ENCODE measurements around the gene OLIG2. TPM values are rescaled to one million over a fixed set of nuclear protein-coding genes. Genes with fewer than 3 reads are reported as not detected.
A peak's percentile ranks its signal among the peaks of the same experiment; 100 is the strongest.

OLIG2 gene
- total RNA-seq, 3 donors from 2014 or later = not detected

GRCh38 chr21:33067457-33067856, 41.7 kb downstream of the OLIG2 start:
- Histone ChIP-seq H3K36me3 (no peaks in the 10 kb centered on the region), H3K4me1 (peaks cover 0 to 14% of the 10 kb centered on the region in 2 donors), H3K27me3 (peaks cover 12 to 80% of the 10 kb centered on the region in 2 donors), H3K4me3 (no peak overlapping the region), H3K9me3 (peaks cover 0 to 7% of the 10 kb centered on the region in 2 donors), H3K27ac (no peak overlapping the region)
- DNase-seq (ENCODE audit: low spot score in 2 of 2) = no peak
- TF ChIP-seq, protein P1, sequence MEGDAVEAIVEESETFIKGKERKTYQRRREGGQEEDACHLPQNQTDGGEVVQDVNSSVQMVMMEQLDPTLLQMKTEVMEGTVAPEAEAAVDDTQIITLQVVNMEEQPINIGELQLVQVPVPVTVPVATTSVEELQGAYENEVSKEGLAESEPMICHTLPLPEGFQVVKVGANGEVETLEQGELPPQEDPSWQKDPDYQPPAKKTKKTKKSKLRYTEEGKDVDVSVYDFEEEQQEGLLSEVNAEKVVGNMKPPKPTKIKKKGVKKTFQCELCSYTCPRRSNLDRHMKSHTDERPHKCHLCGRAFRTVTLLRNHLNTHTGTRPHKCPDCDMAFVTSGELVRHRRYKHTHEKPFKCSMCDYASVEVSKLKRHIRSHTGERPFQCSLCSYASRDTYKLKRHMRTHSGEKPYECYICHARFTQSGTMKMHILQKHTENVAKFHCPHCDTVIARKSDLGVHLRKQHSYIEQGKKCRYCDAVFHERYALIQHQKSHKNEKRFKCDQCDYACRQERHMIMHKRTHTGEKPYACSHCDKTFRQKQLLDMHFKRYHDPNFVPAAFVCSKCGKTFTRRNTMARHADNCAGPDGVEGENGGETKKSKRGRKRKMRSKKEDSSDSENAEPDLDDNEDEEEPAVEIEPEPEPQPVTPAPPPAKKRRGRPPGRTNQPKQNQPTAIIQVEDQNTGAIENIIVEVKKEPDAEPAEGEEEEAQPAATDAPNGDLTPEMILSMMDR (IDR thresholded peaks at IDR 0.05) = no peak
- TF ChIP-seq POLR2AphosphoS5 (IDR thresholded peaks at IDR 0.05) = no peak
- no peak for TF ChIP-seq POLR2A (IDR thresholded peaks at IDR 0.05)
- intact Hi-C loops (cut with DNase I; ENCODE audit: low total_unique reads) = no loop called here

DNA sequence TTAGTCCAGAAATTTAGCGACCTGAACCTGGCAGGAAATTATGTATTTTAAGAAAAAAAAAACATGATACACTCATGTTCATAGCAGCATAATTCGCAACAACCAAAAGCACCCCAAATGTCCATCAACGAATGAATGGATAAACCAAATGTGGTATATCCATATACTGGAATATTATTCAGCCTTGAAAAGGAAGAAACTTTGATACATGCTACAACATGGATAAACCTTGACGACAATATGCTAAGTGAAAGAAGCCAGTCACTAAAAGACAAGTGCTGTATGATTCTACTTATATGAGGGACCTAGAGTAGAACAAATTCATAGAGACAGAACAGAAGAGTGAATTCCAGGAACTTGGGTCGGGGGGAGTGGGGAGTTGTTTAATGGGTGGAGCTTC, 43.5 kb downstream of the OLIG2 start:
- Histone ChIP-seq H3K9me3 (peaks cover 0 to 7% of the 10 kb centered on the region in 2 donors), H3K27me3 (peaks cover 12 to 87% of the 10 kb centered on the region in 2 donors), H3K4me3 (peak overlapping the region in 1 of 3 donors; percentile 63), H3K36me3 (no peaks in the 10 kb centered on the region), H3K4me1 (peaks cover 0 to 14% of the 10 kb centered on the region in 2 donors), H3K27ac (no peak overlapping the region)
- TF ChIP-seq, protein P1 (IDR thresholded peaks at IDR 0.05) = no peak
- no peak for DNase-seq (ENCODE audit: low spot score in 2 of 2)
- intact Hi-C loops (cut with DNase I; ENCODE audit: low total_unique reads) = no loop called here

GRCh38 chr21:33069645-33069993, 43.9 kb downstream of the OLIG2 start:
- TF ChIP-seq POLR2A (IDR thresholded peaks at IDR 0.05) (no peak), POLR2AphosphoS5 (IDR thresholded peaks at IDR 0.05) (no peak)
- TF ChIP-seq, protein P1 (IDR thresholded peaks at IDR 0.05) = no peak
- DNase-seq (ENCODE audit: low spot score in 2 of 2) = no peak
- peaks cover 0 to 7% of the 10 kb centered on the region in 2 donors for H3K9me3 ChIP-seq
- H3K4me3 ChIP-seq = peak overlapping the region in 2 of 3 donors; percentile 47 to 63
- H3K27me3 ChIP-seq = peaks cover 12 to 87% of the 10 kb centered on the region in 2 donors
- no peak overlapping the region for H3K27ac ChIP-seq
- peaks cover 0 to 14% of the 10 kb centered on the region in 2 donors for H3K4me1 ChIP-seq
- intact Hi-C loops (cut with DNase I; ENCODE audit: low total_unique reads) = no loop called here
- H3K36me3 ChIP-seq = no peaks in the 10 kb centered on the region

DNA sequence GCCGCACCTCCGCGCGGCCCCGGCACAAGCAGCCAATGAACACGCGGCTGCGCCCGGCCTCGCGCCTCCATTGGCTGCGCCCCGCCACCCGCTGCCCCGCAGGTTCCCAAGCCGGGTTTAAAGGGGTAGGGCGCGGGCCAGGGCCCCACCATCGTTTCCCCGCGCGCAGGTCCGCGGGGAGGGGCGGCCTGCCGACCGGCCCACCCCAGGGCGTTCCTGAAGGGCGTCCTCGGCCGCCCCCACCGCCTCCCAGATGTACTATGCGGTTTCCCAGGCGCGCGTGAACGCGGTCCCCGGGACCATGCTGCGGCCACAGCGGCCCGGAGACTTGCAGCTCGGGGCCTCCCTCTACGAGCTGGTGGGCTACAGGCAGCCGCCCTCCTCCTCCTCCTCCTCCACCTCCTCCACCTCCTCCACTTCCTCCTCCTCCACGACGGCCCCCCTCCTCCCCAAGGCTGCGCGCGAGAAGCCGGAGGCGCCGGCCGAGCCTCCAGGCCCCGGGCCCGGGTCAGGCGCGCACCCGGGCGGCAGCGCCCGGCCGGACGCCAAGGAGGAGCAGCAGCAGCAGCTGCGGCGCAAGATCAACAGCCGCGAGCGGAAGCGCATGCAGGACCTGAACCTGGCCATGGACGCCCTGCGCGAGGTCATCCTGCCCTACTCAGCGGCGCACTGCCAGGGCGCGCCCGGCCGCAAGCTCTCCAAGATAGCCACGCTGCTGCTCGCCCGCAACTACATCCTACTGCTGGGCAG, 44.4 kb downstream of the OLIG2 start, which contains the start of gene OLIG1:
Gene OLIG1, plus strand, starts transcription at position 148 of the 750 bp plus-strand sequence. Its CDS starts 106 bp downstream, at position 254.
- H3K4me3 ChIP-seq = peak within 1 kb of the TSS; percentile 36 to 63 (median 47)
- H3K27me3 ChIP-seq = peaks cover 12 to 87% of the 10 kb centered on the region in 2 donors
- intact Hi-C loops (cut with DNase I; ENCODE audit: low total_unique reads) = no loop called here
- H3K9me3 ChIP-seq = peaks cover 0 to 7% of the 10 kb centered on the region in 2 donors
- peaks cover 0 to 14% of the 10 kb centered on the region in 2 donors for H3K4me1 ChIP-seq
- H3K36me3 ChIP-seq = no peaks in the 10 kb centered on the region
- DNase-seq (ENCODE audit: low spot score in 2 of 2) = no peak
- H3K27ac ChIP-seq = no peak within 1 kb of the TSS
- TF ChIP-seq, protein P1 (IDR thresholded peaks at IDR 0.05) = no peak
- TF ChIP-seq POLR2A (IDR thresholded peaks at IDR 0.05) = no peak
- no peak for TF ChIP-seq POLR2AphosphoS5 (IDR thresholded peaks at IDR 0.05)

DNA sequence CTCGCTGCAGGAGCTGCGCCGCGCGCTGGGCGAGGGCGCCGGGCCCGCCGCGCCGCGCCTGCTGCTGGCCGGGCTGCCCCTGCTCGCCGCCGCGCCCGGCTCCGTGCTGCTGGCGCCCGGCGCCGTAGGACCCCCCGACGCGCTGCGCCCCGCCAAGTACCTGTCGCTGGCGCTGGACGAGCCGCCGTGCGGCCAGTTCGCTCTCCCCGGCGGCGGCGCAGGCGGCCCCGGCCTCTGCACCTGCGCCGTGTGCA, 44.9 kb downstream of the OLIG2 start:
- Histone ChIP-seq H3K4me3 (peak overlapping the region; percentile 36 to 63 (median 47)), H3K4me1 (peaks cover 0 to 14% of the 10 kb centered on the region in 2 donors), H3K9me3 (peaks cover 0 to 7% of the 10 kb centered on the region in 2 donors), H3K27me3 (peaks cover 12 to 87% of the 10 kb centered on the region in 2 donors), H3K27ac (no peak overlapping the region), H3K36me3 (no peaks in the 10 kb centered on the region)
- intact Hi-C loops (cut with DNase I; ENCODE audit: low total_unique reads) = no loop called here
- DNase-seq (ENCODE audit: low spot score in 2 of 2) = no peak
- no peak for TF ChIP-seq POLR2A (IDR thresholded peaks at IDR 0.05)
- TF ChIP-seq, protein P1 (IDR thresholded peaks at IDR 0.05) = no peak
- TF ChIP-seq POLR2AphosphoS5 (IDR thresholded peaks at IDR 0.05) = no peak
